Lower leg skin (tissue), 3 donors: ENCODE data around the gene THOC1.

Experiments
- POLR2A ChIP-seq, 2 donors: fragments of 450-650 bp; IDR thresholded peaks; one replicate each; pipeline ENCODE4 v1.6.1; 2016 to 2017; ENCODE audit warnings: antibody characterized with exemption in 2 of 2, mild to moderate bottlenecking in 1 of 2, moderate library complexity in 1 of 2
- TF ChIP-seq, protein P1 (sequence below), 3 donors: fragments of 450-650 bp; IDR thresholded peaks; one replicate each; pipeline ENCODE4 v1.5.1; 2016; ENCODE audit warnings: antibody characterized with exemption in 3 of 3, mild to moderate bottlenecking in 3 of 3, moderate library complexity in 2 of 3

DNA sequence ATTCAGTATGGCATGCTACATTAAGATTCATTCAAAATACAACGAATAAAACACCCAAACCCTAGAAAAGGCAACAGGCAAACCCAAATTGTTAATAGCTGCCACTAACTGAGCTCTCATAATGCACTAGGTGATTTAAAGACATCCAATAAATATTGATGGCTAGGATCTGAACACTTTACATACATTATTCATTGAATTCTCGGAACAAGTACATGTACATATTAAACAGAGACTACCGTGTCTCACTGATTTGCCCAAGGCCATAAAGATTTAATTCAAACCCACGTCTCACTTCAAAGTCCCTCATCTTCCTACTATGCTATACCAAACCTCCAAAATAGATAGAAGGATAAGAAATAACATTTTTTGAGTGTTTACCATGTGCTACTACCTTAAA lies 42.1 kb downstream of the THOC1 start:
- TF ChIP-seq, protein P1, sequence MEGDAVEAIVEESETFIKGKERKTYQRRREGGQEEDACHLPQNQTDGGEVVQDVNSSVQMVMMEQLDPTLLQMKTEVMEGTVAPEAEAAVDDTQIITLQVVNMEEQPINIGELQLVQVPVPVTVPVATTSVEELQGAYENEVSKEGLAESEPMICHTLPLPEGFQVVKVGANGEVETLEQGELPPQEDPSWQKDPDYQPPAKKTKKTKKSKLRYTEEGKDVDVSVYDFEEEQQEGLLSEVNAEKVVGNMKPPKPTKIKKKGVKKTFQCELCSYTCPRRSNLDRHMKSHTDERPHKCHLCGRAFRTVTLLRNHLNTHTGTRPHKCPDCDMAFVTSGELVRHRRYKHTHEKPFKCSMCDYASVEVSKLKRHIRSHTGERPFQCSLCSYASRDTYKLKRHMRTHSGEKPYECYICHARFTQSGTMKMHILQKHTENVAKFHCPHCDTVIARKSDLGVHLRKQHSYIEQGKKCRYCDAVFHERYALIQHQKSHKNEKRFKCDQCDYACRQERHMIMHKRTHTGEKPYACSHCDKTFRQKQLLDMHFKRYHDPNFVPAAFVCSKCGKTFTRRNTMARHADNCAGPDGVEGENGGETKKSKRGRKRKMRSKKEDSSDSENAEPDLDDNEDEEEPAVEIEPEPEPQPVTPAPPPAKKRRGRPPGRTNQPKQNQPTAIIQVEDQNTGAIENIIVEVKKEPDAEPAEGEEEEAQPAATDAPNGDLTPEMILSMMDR (IDR thresholded peaks at IDR 0.05): no peak
- no peak for TF ChIP-seq POLR2A (IDR thresholded peaks at IDR 0.05)
